ENCODE measurements around the gene ELK3. TPM values are rescaled to one million over a fixed set of nuclear protein-coding genes. Genes with fewer than 3 reads are reported as not detected.
A peak's percentile ranks its signal among the peaks of the same experiment; 100 is the strongest.

The ELK3 gene
- total RNA-seq, 1 donor from 2014 or later: 41.2 TPM

- peaks cover 21% of the 10 kb centered on the region for H3K36me3 ChIP-seq
- DNase-seq: no peak
- no peak overlapping the region for H3K27ac ChIP-seq
- no peak for TF ChIP-seq CTCF (IDR thresholded peaks at IDR 0.05)
- no peak for ATAC-seq
- no peak overlapping the region for H3K4me3 ChIP-seq
- no peaks in the 10 kb centered on the region for H3K9me3 ChIP-seq
- H3K27me3 ChIP-seq: no peaks in the 10 kb centered on the region
- intact Hi-C loops (cut with DNase I): no loop called here
- peaks cover 21% of the 10 kb centered on the region for H3K4me1 ChIP-seq
Measured at GRCh38 chr12:96221391-96221790, 27.2 kb downstream of the ELK3 start.

DNA sequence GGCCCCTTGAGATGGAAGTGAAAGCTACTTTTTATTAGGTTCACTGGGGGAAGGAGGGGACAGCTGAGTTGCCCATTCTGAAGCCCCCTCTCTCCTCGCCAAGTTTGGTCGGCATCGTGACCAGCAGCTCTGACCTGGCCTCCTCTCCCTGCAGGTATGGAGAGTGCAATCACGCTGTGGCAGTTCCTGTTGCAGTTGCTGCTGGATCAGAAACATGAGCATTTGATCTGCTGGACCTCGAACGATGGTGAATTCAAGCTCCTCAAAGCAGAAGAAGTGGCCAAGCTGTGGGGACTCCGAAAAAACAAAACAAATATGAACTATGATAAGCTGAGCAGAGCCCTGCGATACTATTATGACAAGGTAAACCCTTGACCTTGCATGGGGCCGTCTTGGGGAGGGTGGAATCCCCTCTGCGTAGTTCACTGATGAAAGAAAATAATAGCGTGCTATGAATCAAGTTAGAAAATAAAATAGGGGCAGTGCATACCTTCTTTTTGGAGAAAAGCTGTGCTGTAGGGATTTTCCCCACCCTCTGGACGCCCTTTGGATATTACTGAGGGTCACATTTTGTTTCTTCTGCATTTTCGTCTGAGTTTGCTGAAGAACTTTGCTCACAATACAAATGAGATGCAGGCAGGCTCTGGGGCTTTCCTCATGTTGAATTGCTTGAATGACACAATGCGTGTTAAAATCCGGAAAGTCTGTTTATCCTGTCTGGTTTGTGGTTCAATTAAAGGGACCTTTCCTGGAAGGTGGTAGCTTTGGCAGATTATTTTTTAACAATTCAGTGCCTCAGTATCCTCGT is 29.4 kb downstream of the ELK3 start:
- no peaks in the 10 kb centered on the region for H3K27me3 ChIP-seq
- TF ChIP-seq CTCF (IDR thresholded peaks at IDR 0.05): no peak
- H3K27ac ChIP-seq: no peak overlapping the region
- no peaks in the 10 kb centered on the region for H3K9me3 ChIP-seq
- intact Hi-C loops (cut with DNase I): no loop called here
- H3K4me3 ChIP-seq: no peak overlapping the region
- DNase-seq: no peak
- ATAC-seq: no peak
- peaks cover 21% of the 10 kb centered on the region for H3K4me1 ChIP-seq
- peaks cover 21% of the 10 kb centered on the region for H3K36me3 ChIP-seq

- Histone ChIP-seq H3K4me3 (no peak overlapping the region), H3K36me3 (peaks cover 21% of the 10 kb centered on the region), H3K4me1 (peaks cover 18% of the 10 kb centered on the region), H3K27ac (no peak overlapping the region), H3K9me3 (no peaks in the 10 kb centered on the region), H3K27me3 (no peaks in the 10 kb centered on the region)
- DNase-seq (no peak), ATAC-seq (no peak)
- intact Hi-C loops (cut with DNase I): no loop called here
- TF ChIP-seq CTCF (IDR thresholded peaks at IDR 0.05): no peak
Measured at GRCh38 chr12:96224219-96224615, 30.0 kb downstream of the ELK3 start.

- H3K27me3 ChIP-seq: no peaks in the 10 kb centered on the region
- DNase-seq (no peak), ATAC-seq (no peak)
- intact Hi-C loops (cut with DNase I): no loop called here
- H3K4me1 ChIP-seq: peaks cover 14% of the 10 kb centered on the region
- H3K27ac ChIP-seq: peak overlapping the region; percentile 30
- no peaks in the 10 kb centered on the region for H3K9me3 ChIP-seq
- no peak overlapping the region for H3K4me3 ChIP-seq
- no peak for TF ChIP-seq CTCF (IDR thresholded peaks at IDR 0.05)
- peaks cover 21% of the 10 kb centered on the region for H3K36me3 ChIP-seq
Measured at GRCh38 chr12:96225044-96225855, 31.1 kb downstream of the ELK3 start.

GRCh38 chr12:96225994-96226399 is 31.8 kb downstream of the ELK3 start:
- Histone ChIP-seq H3K27me3 (no peaks in the 10 kb centered on the region), H3K9me3 (no peaks in the 10 kb centered on the region), H3K4me1 (peaks cover 14% of the 10 kb centered on the region), H3K27ac (peak overlapping the region; percentile 30), H3K36me3 (peaks cover 21% of the 10 kb centered on the region), H3K4me3 (no peak overlapping the region)
- no peak for TF ChIP-seq CTCF (IDR thresholded peaks at IDR 0.05)
- DNase-seq (no peak), ATAC-seq (no peak)
- intact Hi-C loops (cut with DNase I): no loop called here
